ENCODE results near the gene TBC1D1.

TBC1D1 gene

GRCh38 chr4:38132843-38133662 lies 242.2 kb downstream of the TBC1D1 start:
- DNase-seq, result no peak

GRCh38 chr4:38133711-38134480 lies 243.0 kb downstream of the TBC1D1 start:
- DNase-seq, result no peak

GRCh38 chr4:38135201-38135600 lies 244.3 kb downstream of the TBC1D1 start:
- DNase-seq, result no peak

- no peak for DNase-seq
Measured at GRCh38 chr4:38136604-38137003, 245.7 kb downstream of the TBC1D1 start.

- DNase-seq, result no peak
Measured at GRCh38 chr4:38137080-38137479, 246.2 kb downstream of the TBC1D1 start.

GRCh38 chr4:38138363-38138762 lies 247.5 kb downstream of the TBC1D1 start:
- DNase-seq, result no peak

- no peak for DNase-seq
Measured at GRCh38 chr4:38139187-38139586, 248.3 kb downstream of the TBC1D1 start.

GRCh38 chr4:38140643-38141203 lies 249.8 kb downstream of the TBC1D1 start:
- no peak for DNase-seq

GRCh38 chr4:38141808-38142500 lies 251.1 kb downstream of the TBC1D1 start:
- no peak for DNase-seq

GRCh38 chr4:38144031-38144430 lies 253.1 kb downstream of the TBC1D1 start:
- no peak for DNase-seq

GRCh38 chr4:38145033-38145678 lies 254.3 kb downstream of the TBC1D1 start:
- DNase-seq, result no peak

GRCh38 chr4:38145741-38146140 lies 254.9 kb downstream of the TBC1D1 start:
- no peak for DNase-seq

- DNase-seq, result no peak
Measured at GRCh38 chr4:38146383-38146782, 255.5 kb downstream of the TBC1D1 start.

- DNase-seq, result no peak
Measured at GRCh38 chr4:38149472-38149996, 258.6 kb downstream of the TBC1D1 start.

GRCh38 chr4:38149997-38150671 lies 259.2 kb downstream of the TBC1D1 start:
- no peak for DNase-seq

- DNase-seq, result no peak
Measured at GRCh38 chr4:38150766-38151165, 259.9 kb downstream of the TBC1D1 start.

GRCh38 chr4:38151873-38152272 lies 261.0 kb downstream of the TBC1D1 start:
- DNase-seq, result no peak

GRCh38 chr4:38152305-38152704 lies 261.4 kb downstream of the TBC1D1 start:
- no peak for DNase-seq

GRCh38 chr4:38152721-38153386 lies 262.0 kb downstream of the TBC1D1 start:
- no peak for DNase-seq

GRCh38 chr4:38153387-38153760 lies 262.5 kb downstream of the TBC1D1 start:
- DNase-seq, result no peak

- no peak for DNase-seq
Measured at GRCh38 chr4:38154252-38154651, 263.4 kb downstream of the TBC1D1 start.
